NCI-H2081 treated with DMSO at 0.1 percent for 48 hours (cell line): ENCODE data around the gene SLC35D2.
A peak's percentile ranks its signal among the peaks of the same experiment; 100 is the strongest.

ENCODE experiments used
- DNase-seq: peaks from one replicate; lab custom pipeline; 2025; lab: John Stamatoyannopoulos, UW

SLC35D2 gene

DNA sequence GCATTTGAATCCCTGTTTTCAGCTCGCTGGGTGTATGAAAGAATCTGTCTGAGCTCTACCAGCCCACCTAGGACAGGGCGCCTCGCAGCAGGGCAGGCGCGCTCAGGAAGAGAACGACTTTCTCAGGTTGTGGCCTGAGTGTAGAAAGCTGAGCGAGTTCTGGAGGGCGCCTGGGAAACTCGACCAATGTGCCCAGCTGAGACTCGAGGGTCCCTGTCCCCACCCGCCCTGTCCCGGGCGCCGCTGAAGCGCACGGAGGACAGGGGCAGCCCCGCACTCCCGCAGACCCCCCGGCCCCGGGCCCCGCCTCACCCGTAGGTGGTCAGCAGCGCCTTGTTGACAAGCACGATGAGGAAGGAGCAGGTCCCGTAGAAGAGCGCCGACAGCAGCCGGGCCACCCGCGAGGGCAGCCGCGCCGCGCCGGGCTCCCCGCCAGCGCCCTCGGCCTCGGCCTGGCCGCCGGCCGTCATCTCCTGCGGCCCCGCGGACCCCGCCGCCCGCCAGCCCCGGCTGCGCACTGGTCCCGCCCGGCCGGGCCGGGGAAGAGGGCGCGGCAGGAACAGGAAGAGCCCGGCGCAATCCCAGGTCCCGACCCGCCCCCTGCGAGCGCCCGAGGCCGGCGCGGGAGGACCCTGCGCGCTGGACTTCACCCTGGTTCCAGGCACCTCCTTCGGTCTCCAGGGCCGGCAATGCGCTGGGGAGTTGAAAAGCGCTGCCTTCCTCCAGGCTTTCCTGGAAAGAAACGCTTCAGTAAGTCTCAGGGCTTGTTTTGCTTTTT is at the start of gene SLC35D2:
Gene SLC35D2 (minus strand): TSS at position 547 of the 778 bp plus-strand sequence. CDS start 77 bp downstream, at position 470.
- no peak for DNase-seq

DNA sequence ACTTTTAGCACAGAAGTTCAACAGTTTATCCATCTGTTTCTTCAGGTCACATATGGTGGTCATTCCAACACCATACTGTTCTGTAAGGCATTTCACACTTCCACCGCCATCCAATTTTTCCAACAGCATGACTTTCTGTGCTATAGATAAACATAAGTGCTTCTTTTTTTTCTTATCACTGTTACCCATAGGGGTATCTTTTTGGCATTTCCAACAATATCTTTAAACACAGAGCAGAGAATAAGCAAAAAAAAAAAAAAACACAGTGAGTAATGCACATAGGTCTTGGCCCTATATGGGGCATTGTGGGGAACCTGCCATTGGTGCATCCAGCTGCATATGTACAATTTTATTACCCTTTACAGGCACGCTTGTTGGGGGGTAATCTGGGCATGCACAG is 46.9 kb upstream of the SLC35D2 start:
- no peak for DNase-seq

DNA sequence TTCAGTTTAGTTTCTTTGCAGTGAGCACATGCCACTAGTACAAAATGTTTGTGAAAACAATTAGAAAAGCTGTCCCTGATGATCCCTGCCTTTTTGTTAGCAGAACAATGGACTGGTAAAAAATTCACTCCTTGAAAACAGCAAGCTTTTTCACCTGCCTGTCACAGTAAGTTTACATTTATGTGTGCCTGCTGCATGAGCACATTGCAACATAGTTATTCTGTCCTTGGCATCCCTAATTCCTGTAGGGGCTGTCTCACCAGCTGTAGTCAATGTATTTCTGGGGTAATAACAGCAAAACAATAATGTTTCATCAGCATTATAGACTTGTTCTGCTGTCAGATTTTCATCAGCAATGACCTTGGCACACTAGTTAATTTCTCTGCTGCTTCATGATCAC is 46.2 kb upstream of the SLC35D2 start:
- no peak for DNase-seq

DNA sequence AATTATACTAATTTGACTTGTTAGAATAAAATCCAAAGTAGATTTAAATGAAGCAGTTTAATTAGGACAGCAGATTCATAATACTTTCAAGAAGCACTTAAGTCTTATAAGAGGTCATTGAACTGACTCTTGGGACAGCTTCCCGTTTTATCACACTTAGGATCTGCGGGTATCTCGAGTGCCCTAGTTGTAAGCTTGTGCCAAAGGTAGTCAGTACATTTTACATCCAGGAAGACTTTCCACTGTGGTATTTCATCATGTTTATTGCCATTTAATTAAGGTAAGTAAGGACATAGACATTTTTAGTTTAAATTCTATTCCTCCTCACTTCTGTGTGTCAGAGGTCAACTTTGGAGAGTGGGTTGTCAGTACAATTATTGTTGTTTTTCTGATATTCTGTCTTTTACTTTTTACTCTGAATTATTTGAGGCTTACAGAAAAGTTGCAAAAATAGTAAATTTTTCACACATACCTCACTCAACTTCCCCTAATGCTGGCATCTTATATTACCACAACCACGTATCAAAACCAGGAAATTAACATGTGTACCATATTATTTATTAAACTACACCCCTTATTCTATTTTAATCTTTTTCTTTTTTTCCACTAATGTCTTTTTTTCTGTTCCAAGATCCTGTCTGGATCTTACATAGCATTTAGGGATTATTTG is 42.1 kb upstream of the SLC35D2 start:
- no peak for DNase-seq

DNA sequence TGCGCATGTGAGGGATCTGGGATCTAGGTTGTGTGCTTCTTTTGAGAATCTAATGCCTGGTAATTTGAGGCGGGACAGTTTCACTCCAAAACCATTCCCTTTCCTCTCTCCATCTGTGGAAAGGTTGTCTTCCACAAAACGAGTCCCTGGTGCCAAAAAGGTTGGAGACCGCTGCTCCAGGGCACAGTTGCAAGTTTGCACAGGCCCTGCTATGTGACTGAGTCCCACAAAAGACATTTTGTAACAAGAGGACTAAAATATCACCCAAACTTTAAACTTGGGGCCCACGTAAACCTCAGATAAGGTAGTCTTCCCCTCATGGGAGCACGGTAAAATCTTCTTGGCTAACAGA is 40.5 kb upstream of the SLC35D2 start:
- no peak for DNase-seq

DNA sequence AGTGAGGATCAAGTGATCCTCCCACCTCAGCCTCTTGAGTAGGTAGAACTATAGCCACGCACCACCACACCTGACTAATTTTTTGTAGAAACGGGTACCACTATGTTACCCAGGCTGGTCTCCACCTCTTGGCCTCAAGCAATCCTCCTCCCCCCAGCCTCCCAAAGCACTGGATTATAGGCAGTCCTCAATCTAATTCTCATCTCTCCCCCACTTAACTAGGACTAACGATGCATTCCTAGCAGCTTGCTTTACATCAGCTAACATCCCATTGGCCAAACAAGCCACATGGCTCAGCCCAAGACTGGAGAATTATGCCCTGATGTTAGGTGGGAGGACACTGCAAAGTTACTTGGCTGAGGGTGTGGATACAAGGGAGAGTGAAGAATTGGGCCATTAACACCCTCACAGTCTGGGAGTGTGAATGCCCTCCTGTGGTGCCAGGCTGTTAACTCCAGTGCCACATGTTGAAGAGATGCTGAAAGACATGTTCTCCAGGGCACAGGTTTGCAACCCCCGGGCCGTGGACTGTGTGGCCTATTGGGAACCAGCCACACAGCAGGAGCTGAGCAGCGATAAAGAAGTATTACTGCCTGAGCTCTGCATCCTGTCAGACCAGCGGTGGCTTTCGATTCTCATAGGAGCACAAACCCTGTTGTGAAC is 39.9 kb upstream of the SLC35D2 start:
- DNase-seq: no peak

DNA sequence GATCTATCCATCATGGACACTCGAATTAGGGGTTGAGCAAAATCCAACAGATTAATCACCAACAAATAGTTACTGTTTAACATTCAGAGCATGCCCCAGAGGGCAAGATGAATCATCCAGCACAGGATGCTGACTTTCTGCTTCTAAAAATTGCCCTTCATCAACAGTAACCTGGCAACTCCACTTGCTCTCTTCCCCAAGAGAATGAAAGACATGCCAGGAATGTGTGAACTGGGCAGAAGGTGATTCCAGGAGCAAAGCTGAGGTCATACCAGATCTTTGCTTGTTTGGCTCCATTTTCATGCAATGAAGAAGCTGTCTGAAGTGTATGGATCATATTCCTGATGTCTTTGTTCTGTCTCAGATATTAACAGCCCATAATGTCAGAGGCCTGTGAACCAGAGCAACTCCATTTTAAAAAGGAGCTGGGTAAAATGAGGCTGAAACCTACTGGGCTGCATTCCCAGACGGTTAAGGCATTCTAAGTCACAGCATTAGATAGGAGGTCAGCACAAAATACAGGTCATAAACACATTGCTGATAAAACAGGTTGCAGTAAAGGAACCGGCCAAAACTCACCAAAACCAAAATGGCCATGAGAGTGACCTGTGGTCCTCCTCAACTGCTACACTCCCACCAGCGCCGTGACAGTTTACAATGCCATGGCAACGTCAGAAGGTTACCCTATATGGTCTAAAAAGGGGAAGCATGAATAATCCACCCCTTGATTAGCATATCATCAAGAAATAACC is 37.1 kb upstream of the SLC35D2 start:
- DNase-seq: no peak

DNA sequence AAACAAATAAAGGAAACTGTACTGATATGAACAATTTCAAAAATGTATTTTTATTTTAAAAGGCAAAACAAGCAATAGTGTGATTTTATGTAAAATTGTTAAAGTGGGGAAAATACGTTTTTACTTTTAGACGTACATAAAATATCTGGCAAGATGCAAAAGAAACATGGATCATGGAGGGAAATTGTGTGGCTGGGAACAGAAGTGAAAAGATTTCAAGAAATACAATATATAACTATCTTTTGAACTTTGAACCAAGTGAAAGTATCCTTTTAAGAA is 36.1 kb upstream of the SLC35D2 start:
- no peak for DNase-seq

DNA sequence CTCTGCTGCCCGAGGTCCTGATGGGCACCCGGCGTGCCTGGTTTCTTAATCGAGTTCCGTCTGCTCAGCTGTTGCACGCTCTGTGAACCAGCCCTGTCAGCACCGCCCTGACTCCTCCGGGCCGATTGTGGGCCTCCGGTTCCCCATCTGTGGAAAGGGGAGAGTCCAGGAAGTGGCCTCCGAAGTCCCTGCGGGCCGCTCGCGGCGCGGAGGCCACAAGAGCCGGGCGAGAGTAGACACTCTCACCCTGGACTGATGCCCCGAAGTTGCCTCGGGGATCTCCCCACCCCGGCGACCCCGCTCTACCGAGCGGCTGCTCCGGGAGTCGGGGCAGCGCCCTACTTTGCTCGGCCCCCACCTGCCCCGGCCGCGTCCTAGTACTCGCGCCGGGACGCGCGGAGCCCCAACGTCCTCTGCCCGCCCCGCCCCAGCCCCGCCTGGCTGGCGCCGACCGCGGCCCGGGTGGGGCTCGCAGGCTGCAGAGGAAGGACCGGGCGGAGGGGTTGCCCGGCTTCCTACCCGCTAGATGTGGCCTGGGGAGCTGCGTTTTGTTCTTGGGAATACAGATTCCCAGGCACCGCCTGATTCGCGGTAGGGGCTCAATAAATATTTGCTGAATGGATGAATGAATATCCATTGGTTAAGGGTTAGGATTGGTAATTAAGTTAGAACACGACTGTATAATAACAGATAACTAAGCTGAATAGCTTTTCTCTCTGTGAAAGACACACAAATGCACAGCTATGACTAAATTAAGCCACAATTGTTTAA is 35.6 kb upstream of the SLC35D2 start:
- peak; percentile 45 for DNase-seq

DNA sequence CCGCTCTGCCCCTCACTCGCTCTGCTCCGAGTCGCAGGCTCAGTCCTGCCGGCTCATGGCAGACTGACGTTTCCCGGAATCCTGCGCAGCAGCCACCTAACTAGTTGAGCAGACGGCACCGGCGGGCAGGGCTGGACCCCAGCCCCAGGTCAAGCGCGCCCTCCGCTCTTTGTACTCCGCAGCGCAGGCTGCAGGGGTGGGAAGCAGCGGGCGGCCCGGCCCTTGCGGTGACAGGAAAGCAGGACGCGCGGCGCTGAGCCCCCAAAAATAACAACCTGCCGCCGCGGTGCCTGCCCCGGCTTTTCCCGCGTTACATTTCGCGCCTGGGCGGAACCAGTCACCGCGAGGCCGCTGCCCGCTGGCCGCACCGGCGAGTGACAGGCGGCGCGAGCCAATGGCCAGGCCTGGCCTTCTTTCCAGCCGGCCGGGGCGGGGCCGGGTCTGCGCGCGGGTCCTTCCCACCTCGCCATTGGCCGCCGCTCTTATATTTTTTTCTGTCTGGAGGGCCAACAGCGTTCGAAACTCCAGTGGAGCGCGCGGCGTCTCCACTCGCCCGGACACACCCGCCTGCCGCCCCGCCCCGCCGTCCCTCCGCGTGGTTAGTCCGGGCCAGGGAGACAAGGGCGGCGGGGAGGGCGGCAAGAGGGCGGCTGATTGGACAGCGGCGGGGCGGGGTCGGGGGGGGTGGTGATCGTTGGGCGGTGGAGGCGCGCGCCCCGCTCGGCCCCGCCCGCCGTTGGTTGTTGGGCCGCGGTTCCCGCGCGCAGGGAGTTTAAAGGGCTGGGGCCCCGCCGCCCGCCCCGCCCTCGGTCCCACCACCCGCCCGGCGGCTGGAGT is 34.8 kb upstream of the SLC35D2 start, which contains the start of gene ZNF367:
Gene ZNF367 (minus strand): TSS at position 288 of the 837 bp plus-strand sequence. CDS start 338 bp downstream, outside the sequence.
- DNase-seq: peak; percentile 92

DNA sequence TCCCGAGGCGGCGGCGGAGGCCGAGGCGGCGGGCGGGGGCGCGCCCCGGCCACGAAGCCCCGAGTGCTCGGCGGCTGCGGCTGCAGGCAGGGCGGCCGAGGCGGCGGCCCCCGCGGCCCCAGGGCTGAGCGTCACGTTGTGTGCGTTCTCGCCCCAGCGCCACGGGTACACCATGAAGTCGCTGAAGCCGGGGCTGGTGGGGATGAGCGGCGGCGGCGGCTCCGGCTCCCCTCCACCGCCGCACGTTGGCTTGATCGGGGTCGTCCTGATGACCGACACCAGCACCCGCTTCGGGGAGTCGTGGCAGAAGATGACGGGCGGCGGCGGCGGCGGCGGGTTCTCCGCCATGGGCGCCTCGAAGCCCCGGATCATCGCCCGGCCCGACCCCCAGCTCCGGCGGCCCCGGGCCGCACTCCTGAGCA is 34.2 kb upstream of the SLC35D2 start:
- no peak for DNase-seq

DNA sequence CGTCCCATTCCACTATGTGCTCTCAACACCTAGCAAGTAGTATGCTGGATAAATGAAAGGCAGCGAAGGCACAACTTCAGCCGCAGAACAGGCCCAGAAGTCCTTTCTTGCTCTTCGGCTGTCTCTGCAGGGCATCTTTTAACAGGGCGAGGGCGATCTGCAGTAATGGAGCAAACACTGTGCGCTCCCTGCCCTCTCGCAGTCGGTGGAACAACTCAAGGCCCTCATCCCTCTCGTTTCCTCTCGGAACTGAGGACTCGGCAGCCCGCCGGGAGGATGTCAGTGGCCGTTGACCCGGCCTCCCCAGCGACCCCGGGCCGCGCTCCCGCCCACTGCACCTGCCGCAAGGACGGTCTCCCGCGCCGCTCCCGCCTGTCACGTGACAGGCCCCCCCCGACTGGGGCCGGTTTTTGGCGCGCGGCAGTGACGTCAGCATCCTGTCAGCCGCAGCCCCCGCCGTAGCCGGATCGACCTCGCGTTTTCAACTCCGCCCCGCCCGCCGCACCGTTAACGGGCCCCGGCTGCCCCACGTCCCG is 33.6 kb upstream of the SLC35D2 start:
- no peak for DNase-seq

DNA sequence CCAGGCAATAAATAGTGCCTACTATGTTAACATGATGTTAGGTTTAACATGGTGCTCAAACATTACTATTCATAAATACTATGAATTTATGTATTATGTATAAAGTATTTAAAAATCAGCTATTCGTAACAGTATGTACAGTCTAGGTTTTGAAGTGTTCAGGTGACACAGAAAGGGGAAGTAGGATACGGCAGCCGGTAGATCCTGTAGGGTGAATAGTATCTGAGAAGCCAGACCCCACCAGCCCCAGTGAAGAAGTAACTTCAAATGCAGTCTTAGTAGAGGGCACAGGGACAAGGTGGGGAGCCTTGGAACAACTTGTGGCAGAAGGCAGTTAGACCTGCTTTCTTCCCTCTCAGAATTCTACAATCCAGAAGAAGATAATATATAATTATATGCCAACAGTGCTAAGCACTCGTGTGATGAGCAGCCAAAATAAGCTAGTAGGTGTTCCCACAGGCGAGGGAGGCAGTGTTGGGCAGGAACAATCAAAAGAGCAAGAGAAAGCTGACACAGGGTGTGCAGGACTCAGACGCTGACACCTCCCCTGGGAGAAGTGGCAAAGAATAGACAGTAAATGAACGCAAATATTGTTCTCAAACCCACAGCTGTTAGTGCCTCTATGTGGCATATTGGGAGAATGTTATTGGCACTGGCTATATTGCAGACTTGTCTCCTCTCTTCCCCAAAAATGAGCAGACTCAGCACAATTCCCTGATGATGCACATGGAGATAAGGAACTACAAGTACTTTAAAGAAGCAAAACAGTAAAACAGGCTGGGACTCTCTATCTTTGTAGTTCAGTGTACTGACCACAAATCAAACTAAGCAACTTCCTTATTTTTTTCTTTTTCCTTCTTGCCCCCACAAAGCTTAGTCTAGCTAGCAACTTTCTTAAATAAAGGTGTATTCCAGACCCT is 30.1 kb upstream of the SLC35D2 start:
- peak; percentile 33 for DNase-seq

DNA sequence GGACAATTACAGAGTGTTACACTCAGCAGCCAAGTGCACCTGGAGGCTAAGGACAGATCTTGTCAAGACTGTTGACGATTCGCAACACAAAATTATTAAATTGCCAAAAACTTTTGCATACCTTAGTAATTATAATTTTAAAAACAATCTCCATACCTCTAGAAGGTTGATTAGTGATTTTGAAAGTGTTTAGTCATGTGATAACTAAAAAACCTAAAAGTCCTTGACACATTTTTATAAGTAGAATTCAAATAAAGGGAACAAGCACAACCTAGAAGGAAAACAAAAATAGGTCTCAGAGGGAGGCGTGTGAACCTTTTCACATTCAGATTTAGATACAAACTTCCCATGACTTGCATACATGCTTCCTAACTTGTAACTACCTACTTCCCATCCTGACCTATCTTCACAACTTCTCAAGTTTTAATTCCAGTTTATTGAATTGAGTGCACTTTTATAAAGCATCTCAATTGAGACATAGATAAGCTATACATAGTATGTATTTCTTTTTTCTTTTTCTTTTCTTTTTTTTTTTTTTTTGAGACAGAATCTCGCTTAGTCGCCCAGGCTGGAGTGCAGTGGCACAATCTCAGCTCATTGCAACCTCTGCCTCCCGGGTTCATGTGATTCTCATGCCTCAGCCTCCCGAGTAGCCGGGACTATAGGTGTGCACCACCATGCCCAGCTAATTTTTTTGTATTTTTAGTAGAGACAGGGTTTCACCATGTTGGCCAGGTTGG is 28.8 kb upstream of the SLC35D2 start:
- DNase-seq: no peak

DNA sequence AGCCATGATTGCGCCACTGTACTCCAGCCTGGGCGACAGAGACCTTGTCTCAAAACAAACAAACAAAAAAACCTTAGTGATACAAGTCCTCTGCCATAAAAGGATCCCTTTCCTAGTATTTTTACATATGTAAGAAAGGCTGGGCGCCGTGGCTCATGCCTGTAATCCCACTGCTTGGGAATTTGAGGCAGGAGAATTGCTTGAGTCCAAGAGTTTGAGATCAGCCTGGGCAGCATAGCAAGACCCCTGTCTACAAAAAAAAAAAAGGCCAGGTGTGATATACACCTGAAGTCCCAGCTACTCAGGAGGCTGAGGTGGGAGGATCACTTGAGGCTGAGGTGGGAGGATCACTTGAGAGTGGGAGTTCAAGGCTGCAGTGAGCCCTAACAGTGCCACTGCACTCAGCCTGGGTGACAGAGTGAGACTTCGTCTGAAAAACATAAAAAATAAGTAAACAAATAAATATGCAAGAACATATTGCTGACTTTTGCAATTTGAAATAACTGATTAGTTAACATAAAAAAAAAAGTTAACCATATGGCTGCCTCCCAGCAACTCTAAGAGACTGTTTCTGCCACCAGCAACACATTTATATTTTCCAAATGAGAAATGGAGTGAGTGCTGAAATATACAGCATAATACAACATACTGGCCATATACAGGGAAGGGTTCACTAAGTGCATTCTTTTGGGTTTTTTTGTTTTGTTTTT is 27.8 kb upstream of the SLC35D2 start:
- no peak for DNase-seq

DNA sequence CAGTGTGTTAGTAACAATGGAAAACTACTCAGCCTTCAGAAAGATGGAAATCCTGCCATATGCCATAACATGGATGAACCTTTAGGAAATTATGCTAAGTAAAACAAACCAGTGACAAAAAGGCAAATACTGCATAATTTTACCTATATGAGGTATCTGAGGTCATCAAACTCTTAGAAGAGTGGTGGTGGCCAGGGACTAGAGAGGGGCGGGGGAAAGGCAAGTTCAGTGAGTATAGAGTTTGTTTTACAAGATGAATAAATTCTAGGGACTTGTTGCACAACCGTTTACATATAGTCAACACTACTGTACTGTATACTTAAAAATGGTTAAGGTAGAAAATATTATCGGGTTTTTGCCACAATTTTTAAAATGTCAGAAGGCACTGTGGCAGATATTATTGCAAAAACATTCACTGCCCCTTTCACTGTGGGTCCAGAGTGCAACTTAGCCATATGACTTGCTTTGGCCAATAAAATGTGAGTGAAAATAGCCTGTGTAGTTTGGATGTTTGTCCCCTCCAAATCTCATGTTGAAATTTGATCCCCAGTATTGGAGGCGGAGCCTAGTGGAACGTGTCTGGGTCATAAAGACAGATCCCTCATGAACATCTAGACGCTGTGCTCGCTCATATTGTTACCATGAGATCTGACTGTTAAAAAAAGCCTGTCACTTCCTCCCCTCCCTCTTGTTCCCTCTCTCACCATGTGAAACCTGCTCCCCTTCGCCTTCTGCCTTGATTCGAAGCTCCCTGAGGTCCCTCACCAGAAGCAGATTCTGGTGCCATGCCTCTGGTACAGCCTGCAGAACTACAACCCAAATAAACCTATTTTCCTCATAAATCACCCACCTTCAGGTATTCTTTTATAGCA is 25.1 kb upstream of the SLC35D2 start:
- no peak for DNase-seq
